ENCODE results near the gene RASGEF1B.

GRCh38 chr4:81471298-81471587 is 464 bp downstream of the RASGEF1B start:
- TF ChIP-seq, protein P1, sequence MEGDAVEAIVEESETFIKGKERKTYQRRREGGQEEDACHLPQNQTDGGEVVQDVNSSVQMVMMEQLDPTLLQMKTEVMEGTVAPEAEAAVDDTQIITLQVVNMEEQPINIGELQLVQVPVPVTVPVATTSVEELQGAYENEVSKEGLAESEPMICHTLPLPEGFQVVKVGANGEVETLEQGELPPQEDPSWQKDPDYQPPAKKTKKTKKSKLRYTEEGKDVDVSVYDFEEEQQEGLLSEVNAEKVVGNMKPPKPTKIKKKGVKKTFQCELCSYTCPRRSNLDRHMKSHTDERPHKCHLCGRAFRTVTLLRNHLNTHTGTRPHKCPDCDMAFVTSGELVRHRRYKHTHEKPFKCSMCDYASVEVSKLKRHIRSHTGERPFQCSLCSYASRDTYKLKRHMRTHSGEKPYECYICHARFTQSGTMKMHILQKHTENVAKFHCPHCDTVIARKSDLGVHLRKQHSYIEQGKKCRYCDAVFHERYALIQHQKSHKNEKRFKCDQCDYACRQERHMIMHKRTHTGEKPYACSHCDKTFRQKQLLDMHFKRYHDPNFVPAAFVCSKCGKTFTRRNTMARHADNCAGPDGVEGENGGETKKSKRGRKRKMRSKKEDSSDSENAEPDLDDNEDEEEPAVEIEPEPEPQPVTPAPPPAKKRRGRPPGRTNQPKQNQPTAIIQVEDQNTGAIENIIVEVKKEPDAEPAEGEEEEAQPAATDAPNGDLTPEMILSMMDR (IDR thresholded peaks at IDR 0.05; ENCODE audit: insufficient read depth, low read depth, low read length) = no peak
- TF ChIP-seq EZH2 (IDR thresholded peaks at IDR 0.05; ENCODE audit: insufficient read depth, low read length) = no peak
